Colonic mucosa (tissue), 4 donors: ENCODE results near the gene TMEM175. TPM values are rescaled to one million over a fixed set of nuclear protein-coding genes. Genes with fewer than 3 reads are reported as not detected.

Experiments
- DNase-seq: peaks from one replicate; pipeline ENCODE4 v3.0.0-alpha.2; 2020
- H3K27ac ChIP-seq: fragments of 200-600 bp; one replicate; pipeline ENCODE4 v1.8.0; 2021
- H3K27me3 ChIP-seq: fragments of 200-600 bp; one replicate; pipeline ENCODE4 v1.8.0; 2021
- H3K36me3 ChIP-seq: fragments of 200-600 bp; one replicate; pipeline ENCODE4 v1.8.0; 2021
- H3K4me1 ChIP-seq: fragments of 200-600 bp; one replicate; pipeline ENCODE4 v1.8.0; 2021; ENCODE audit warnings: mild to moderate bottlenecking
- H3K4me3 ChIP-seq: fragments of 200-600 bp; one replicate; pipeline ENCODE4 v1.8.0; 2021
- H3K9ac ChIP-seq, 2 donors: one replicate each; pipeline ENCODE4 v1.7.0; 2013; ENCODE audit warnings: control low read depth in 2 of 2, low read depth in 2 of 2, low read length in 2 of 2
- H3K9me3 ChIP-seq: fragments of 200-600 bp; one replicate; pipeline ENCODE4 v1.8.0; 2021
- intact Hi-C: fragments of 100-400 bp; cut with DNase I; formaldehyde crosslinking; loops from one replicate; pipeline ENCODE4 v1.14.1; 2022
- total RNA-seq, 2 donors: library from RNA; stranded (reverse); fragmentation: NEBNext Ultra II Directional in 1 of 2; extraction: Animal tissue kit (Norgen Biotek cat#: 25700) in 1 of 2; gene quantifications; one replicate each; pipeline ENCODE4 v1.2.1, GENCODE V29; 2021
- TF ChIP-seq, protein P1 (sequence below): fragments of 200-600 bp; IDR thresholded peaks from one replicate; pipeline ENCODE4 v1.8.0; 2022; ENCODE audit warnings: antibody characterized with exemption, mild to moderate bottlenecking
- donor health status: healthy.
- donor health status: DM: no; HTN: no; CAD: no.
- donor health status: DM: no; HTN: no; CAD: no.

The TMEM175 gene
- total RNA-seq, 2 donors from 2014 or later = 17.7 to 30.2 TPM

DNA sequence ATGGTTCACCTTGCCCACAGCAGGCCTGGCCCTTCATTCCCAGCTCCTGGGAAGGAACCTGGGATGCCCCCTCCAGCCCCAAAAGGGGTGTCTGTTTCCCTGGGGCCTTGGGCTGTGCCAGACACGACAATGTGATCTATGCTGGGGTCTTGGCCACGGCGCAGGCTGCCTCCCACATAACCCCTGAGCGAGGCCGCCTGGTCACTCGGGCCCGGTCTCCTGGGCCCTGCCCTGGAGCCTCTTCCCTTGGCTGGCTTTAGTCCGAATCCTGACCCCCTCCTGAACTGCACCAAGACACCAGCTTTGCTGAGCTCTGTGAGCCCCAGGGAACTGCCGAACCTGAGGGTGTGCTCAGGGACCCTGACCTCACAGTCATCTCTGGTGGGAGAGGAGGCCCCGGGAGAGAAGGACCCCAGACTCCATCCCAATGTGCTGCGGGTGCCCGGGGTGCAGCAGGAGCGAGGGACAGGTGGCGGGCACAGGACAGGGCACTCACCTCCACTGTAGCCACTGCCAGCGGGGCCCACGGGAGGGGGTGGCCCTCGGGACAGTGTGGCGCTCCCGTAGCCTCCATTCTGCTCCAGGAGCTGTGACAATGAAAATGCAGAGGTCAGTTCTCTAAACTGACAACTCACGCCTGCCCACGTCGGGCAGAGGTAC, 42.1 kb upstream of the TMEM175 start:
- no peaks in the 10 kb centered on the region for H3K4me1 ChIP-seq
- no peaks in the 10 kb centered on the region for H3K36me3 ChIP-seq
- no peak overlapping the region for H3K4me3 ChIP-seq
- no peaks in the 10 kb centered on the region for H3K27me3 ChIP-seq
- H3K9ac ChIP-seq = no peak overlapping the region
- no peaks in the 10 kb centered on the region for H3K9me3 ChIP-seq
- intact Hi-C loops = no loop called here
- H3K27ac ChIP-seq = no peak overlapping the region
- TF ChIP-seq, protein P1, sequence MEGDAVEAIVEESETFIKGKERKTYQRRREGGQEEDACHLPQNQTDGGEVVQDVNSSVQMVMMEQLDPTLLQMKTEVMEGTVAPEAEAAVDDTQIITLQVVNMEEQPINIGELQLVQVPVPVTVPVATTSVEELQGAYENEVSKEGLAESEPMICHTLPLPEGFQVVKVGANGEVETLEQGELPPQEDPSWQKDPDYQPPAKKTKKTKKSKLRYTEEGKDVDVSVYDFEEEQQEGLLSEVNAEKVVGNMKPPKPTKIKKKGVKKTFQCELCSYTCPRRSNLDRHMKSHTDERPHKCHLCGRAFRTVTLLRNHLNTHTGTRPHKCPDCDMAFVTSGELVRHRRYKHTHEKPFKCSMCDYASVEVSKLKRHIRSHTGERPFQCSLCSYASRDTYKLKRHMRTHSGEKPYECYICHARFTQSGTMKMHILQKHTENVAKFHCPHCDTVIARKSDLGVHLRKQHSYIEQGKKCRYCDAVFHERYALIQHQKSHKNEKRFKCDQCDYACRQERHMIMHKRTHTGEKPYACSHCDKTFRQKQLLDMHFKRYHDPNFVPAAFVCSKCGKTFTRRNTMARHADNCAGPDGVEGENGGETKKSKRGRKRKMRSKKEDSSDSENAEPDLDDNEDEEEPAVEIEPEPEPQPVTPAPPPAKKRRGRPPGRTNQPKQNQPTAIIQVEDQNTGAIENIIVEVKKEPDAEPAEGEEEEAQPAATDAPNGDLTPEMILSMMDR = no peak
- no peak for DNase-seq

DNA sequence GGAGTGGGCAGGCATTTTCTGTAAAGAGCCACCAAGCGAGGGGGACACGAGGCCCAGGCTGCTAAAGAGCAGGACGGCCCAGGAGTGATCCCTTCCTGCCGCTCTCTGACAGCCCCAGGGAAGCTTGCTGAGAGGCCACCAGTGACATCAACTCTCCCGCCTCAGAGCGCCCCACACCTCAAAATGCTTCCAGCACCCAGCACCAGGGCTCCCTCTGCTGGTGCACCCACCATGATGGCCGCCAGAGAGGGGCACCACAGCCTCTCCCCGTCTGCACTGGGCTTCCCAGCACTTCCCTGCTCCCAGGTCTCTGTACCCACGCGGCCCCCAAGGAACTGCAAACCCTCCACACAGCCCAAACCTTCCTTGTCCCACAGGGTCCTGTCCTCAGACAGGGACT, 40.5 kb upstream of the TMEM175 start:
- H3K36me3 ChIP-seq = no peaks in the 10 kb centered on the region
- no peak for DNase-seq
- TF ChIP-seq, protein P1 = no peak
- H3K4me1 ChIP-seq = no peaks in the 10 kb centered on the region
- H3K9me3 ChIP-seq = no peaks in the 10 kb centered on the region
- no peaks in the 10 kb centered on the region for H3K27me3 ChIP-seq
- intact Hi-C loops = no loop called here
- H3K27ac ChIP-seq = no peak overlapping the region
- H3K9ac ChIP-seq = no peak overlapping the region
- no peak overlapping the region for H3K4me3 ChIP-seq

DNA sequence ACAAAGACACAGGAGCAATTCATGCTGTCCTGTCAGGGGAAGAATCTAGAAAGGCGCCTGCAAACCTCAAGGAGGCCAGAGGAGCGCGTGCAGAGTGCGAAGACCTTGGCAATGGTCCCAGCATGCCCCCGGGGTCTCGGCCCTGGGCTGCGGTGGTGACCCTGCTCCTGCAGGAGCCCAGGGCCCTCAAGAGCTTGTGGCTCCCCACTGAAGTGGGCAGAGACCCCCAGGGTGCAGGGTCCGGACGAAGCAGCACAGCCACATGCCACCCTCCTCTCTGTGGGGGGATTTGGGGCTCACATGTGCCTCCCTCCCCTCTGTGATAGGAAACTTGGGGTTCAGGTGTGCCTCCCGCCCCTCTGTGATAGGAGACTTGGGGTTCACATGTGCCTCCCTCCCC, 39.5 kb upstream of the TMEM175 start:
- TF ChIP-seq, protein P1 = no peak
- no peaks in the 10 kb centered on the region for H3K36me3 ChIP-seq
- DNase-seq = no peak
- H3K27ac ChIP-seq = no peak overlapping the region
- intact Hi-C loops = no loop called here
- no peaks in the 10 kb centered on the region for H3K27me3 ChIP-seq
- no peak overlapping the region for H3K4me3 ChIP-seq
- no peaks in the 10 kb centered on the region for H3K4me1 ChIP-seq
- no peak overlapping the region for H3K9ac ChIP-seq
- no peaks in the 10 kb centered on the region for H3K9me3 ChIP-seq

DNA sequence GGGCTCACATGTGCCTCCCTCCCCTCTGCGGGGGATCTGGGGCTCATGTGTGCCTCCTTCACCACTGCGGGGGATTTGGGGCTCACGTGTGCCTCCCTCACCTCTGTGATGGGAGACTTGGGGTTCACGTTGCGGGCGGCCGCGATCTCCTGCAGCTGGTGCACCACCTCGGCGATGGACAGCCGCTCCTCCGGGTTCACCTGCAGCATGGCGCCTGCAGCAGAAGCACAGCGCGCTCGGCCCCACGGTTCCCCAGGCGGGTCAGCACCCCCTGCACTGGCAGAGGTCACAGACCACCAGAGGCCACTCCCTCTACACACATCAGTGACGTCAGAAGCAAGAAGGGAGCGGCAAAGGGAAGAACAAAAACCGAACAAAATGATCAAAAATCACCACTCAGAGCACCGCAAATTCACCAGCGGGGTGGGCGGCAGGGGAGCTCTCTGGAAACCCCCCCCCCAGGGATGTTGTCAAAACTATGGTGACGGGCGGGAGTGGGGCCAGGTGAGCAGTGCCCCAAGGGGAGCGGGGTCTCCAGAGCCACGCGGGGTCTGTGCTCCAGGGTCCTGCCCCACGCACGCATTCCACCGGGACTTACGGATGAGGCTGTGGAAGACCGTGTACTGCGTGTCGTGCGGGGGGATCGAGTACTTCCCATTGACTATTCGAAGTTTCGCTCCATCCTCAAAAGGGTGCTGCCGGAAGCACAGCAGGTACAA, 38.8 kb upstream of the TMEM175 start:
- DNase-seq = no peak
- H3K27ac ChIP-seq = no peak overlapping the region
- TF ChIP-seq, protein P1 = no peak
- H3K36me3 ChIP-seq = no peaks in the 10 kb centered on the region
- intact Hi-C loops = no loop called here
- H3K27me3 ChIP-seq = no peaks in the 10 kb centered on the region
- H3K9ac ChIP-seq = no peak overlapping the region
- no peaks in the 10 kb centered on the region for H3K4me1 ChIP-seq
- H3K4me3 ChIP-seq = no peak overlapping the region
- no peaks in the 10 kb centered on the region for H3K9me3 ChIP-seq

DNA sequence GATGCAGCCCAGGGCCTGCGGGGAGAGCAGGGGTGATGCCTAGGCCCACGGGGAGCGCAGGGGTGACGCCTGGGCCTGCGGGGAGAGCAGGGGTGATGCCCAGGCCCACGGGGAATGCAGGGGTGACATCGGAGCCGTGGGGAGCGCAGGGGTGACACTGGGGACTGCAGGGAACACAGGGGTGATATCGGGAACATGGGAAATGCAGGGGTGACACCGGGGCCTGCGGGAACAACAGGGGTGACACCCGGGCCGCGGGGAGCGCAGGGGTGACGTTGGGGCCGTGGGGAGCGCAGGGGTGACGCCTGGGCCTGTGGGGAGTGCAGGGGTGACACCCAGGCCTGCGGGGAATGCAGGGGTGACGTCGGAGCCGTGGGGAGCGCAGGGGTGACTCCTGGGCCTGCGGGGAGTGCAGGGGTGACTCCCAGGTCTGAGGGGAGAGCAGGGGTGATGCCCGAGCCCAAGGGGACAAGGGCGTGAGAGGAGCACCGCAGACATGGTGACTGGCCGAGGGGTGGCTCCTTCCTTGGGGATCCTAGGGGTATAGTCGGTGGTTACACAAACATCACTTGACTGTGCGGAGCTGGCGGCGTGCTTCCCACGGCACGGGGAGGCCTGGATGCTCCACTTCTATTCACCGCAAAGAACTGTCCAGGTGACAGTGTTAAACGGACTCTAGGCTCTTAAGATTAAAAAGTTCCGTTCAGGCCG, 38.1 kb upstream of the TMEM175 start:
- no peak for DNase-seq
- Histone ChIP-seq H3K9me3 (no peaks in the 10 kb centered on the region), H3K4me1 (no peaks in the 10 kb centered on the region), H3K9ac (no peak overlapping the region), H3K27ac (no peak overlapping the region), H3K36me3 (no peaks in the 10 kb centered on the region), H3K4me3 (no peak overlapping the region), H3K27me3 (no peaks in the 10 kb centered on the region)
- intact Hi-C loops = no loop called here
- TF ChIP-seq, protein P1 = no peak
